GM13976 (cell line): ENCODE data around the gene USP7.

Source experiments
- DNase-seq: peaks from one replicate; pipeline ENCODE4 v3.0.0; 2012; ENCODE audit warnings: low spot score
- in situ Hi-C: fragments of 300-500 bp; cut with MboI; formaldehyde crosslinking; loops from one replicate; pipeline ENCODE4 v1.12.0; 2022; ENCODE audit warnings: low sequenced_read_pairs, mixed read lengths, inconsistent platforms; ENCODE audit not compliant: unreplicated experiment
- TF ChIP-seq, protein P1 (sequence below): IDR thresholded peaks from 2 replicates; pipeline ENCODE4 v1.5.1; 2012; ENCODE audit warnings: borderline replicate concordance, mild to moderate bottlenecking; ENCODE audit not compliant: insufficient read depth; ENCODE audit errors: extremely low read depth, missing control alignments, control extremely low read depth

The USP7 gene

DNA sequence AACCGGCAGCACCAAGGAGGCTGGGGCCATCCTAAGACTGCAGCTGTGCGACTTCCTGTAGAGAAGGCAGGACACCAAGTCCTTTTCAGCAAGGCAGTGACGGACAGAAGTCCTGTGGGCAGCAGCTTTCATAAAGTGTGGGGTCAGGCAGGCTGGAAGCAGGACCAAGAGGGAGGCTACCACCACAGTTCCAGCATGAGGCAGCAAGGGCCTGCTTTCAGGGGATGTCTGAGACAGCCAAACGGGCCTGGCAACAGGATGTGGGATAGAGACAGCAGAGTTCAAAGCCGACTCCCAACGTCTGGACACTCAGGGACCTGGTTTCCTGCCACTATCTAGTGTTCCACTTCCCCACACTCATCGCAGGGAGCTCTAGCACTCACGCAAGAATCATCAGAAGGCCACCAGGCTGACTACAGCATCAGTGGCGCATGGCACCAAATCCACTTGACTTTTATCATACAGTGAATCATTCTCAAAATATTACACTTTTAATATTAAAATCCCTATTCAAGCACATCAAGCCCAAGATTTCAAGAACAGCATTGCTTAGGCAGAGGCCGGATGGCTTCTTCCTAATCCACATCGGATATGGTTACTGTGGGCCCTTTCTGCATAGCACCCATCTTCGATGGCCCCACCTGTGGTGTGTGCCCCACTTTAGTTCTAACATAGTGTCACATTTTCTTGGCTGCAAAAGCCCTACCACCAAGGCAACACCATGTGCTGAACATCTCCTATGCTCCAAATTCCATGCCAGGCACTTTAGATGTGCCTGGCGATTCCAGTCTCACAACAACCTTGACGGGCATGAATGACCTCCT, 5.2 kb downstream of the USP7 start:
- TF ChIP-seq, protein P1, sequence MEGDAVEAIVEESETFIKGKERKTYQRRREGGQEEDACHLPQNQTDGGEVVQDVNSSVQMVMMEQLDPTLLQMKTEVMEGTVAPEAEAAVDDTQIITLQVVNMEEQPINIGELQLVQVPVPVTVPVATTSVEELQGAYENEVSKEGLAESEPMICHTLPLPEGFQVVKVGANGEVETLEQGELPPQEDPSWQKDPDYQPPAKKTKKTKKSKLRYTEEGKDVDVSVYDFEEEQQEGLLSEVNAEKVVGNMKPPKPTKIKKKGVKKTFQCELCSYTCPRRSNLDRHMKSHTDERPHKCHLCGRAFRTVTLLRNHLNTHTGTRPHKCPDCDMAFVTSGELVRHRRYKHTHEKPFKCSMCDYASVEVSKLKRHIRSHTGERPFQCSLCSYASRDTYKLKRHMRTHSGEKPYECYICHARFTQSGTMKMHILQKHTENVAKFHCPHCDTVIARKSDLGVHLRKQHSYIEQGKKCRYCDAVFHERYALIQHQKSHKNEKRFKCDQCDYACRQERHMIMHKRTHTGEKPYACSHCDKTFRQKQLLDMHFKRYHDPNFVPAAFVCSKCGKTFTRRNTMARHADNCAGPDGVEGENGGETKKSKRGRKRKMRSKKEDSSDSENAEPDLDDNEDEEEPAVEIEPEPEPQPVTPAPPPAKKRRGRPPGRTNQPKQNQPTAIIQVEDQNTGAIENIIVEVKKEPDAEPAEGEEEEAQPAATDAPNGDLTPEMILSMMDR: no peak
- in situ Hi-C loops: no loop called here
- no peak for DNase-seq

DNA sequence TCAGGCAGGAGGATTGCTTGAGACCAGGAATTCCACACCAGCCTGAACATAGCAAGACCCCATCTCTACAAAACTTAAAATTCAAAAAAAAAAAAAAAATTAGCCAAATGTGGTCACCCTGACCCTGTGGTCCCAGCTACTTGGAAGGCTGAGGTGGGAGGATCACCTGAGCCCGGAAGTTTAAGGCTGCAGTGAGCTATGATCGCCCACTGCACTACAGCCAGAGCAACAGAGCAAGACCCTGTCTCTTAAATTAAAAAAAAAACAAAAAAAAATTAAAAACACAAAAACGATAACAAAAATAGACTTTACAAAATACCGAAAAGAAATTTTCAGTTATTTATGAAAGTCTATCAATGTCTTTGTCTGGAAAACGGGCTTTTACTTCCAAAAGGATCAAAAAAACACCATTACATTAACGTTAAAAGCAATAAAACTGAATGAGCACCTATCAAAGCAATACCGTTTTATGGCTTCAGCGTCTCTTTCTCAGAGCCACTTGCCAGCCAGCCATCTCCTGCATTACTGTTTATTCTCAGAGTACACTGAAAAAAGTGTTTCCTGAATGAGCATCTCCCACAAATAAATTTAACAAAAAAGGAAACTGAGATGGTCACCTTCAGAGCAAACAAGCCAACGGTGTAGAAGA, 6.1 kb downstream of the USP7 start:
- DNase-seq: no peak
- in situ Hi-C loops: no loop called here
- TF ChIP-seq, protein P1: no peak

DNA sequence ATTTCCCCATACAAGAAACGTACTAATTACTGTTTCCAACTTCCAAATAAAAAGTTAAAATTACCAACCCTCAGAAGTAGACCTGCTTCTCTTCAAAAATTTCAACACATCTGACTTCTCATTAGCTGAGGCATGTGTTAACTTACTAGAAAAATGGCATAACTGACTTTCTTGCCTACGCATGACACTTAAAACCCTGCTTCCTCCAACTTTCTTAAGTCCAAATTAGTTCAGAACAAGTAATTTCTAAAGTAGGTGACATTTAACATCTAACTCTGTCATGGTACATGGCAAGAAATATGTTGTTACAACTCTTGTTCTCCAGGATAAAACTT, 6.7 kb downstream of the USP7 start:
- no peak for DNase-seq
- TF ChIP-seq, protein P1: no peak
- in situ Hi-C loops: no loop called here

DNA sequence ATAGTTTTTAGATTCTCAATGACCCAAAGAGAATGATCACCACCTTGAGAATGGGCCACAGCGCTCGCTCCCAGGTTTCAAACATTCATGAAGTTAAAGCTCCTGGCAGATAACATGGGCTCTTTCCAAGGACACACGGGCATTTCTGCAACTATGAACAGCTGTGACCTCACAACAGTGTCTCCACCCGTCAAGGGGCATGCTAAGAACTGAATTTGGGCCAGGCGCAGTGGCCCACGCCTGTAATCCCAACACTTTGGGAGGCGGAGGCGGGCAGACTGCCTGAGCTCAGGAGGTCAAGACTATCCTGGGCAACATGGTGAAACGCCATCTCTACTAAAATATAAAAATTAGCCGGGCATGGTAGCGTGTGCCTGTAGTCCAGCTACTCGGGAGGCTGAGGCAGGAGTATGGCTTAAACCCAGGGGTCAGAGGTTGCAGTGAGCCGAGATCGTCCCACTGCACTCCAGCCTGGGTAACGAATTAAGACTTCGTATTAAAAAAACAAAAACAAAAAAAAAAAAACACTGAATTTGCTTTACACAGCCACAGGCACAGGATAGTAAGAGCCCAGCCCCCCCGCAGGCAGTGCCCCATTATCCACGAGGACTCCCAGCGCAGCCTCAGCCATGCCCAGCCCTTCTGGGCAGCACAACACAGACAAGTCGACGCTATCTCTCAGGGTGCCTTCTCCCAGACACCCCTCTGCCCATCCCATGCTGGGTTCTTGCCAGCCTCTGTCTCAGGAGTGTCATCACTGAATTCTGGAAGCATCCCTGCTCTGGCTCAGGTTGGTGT, 7.2 kb downstream of the USP7 start:
- DNase-seq: no peak
- in situ Hi-C loops: no loop called here
- TF ChIP-seq, protein P1: no peak

DNA sequence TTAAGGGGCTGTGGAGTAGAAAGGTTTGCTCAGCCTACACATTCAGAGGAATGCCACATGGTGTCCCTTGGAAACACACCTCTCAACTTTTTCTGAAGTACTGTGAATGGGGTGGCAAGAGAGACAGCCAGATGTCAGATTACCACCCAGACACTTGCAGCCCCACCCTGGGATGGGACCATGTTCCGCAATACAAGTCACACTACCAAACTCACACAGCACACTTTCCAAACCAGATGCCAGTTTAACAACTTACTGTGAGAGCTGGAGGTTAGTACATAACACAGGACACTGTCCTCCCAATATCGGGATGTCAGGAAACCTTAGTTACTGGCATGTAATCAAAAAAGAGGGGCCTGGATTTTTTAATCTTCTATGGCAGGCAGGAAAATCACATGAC, 7.9 kb downstream of the USP7 start:
- TF ChIP-seq, protein P1: no peak
- no peak for DNase-seq
- in situ Hi-C loops: no loop called here

DNA sequence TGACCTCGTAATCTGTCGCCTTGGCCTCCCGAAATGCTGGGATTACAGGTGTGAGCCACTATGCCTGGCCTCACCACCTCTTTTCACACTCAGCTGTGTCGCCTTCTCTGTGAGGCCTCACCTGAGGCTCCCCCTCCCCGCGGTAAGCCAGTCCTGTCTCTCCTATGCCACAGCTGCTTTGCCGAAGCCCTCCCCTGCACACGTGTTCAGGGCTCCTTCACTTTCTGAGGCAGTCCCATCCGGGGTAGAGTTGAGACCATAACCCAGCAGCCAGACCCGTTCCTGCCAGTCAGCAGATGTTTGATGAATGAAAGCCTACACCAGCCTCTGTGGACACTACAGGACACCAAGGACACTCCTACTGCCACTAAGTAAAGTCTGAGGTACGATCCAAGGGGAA, 10.6 kb downstream of the USP7 start:
- TF ChIP-seq, protein P1: no peak

More for the DNA sequence above, 10.6 kb downstream of the USP7 start:
- DNase-seq: no peak
- in situ Hi-C loops: no loop called here
